Caco-2 (cell line): Measurements from ENCODE around the gene CAPN5. TPM values are rescaled to one million over a fixed set of nuclear protein-coding genes. Genes with fewer than 3 reads are reported as not detected.

ENCODE experiments used
- BruUV-seq: library from RNA; stranded (reverse); fragments of 400-500 nt; replicated peaks from 2 replicates; lab custom pipeline; 2021; lab: Mats Ljungman, UMichigan
- CTCF ChIA-PET: fragments of 300-600 bp; sonication (Branson Sonifier 250); formaldehyde crosslinking; loops from one replicate; lab custom pipeline; 2022; ENCODE audit warnings: antibody characterized with exemption; lab: Charles Lee
- POLR2A ChIA-PET: fragments of 300-600 bp; sonication (Branson Sonifier 250); formaldehyde crosslinking; loops from one replicate; lab custom pipeline; 2022; ENCODE audit warnings: antibody characterized with exemption; lab: Charles Lee
- DNase-seq, 2 experiments: peaks; one replicate each; pipeline versions ENCODE4 v3.0.0 to v3.0.0-alpha.2; 2020 to 2022
- H3K27me3 ChIP-seq: replicated peaks from 2 replicates; pipeline ENCODE4 v1.6.0; 2011; ENCODE audit warnings: low read length; ENCODE audit not compliant: control insufficient read depth, insufficient read depth
- H3K36me3 ChIP-seq: 2 replicates; pipeline ENCODE4 v1.5.1; 2011; ENCODE audit warnings: low read length; ENCODE audit not compliant: control insufficient read depth, insufficient read depth
- H3K4me1 ChIP-seq: fragments of 250-450 bp; sonication (Bioruptor Pico); 2 replicates; pipeline ENCODE4 v1.5.1; 2020; ENCODE audit warnings: mild to moderate bottlenecking
- H3K4me3 ChIP-seq: 2 replicates; pipeline ENCODE4 v1.5.1; 2011; ENCODE audit warnings: low read depth, mild to moderate bottlenecking, control low read depth, low read length
- H3K9me3 ChIP-seq: fragments of 250-450 bp; sonication (Bioruptor Pico); 2 replicates; pipeline ENCODE4 v1.5.1; 2020; ENCODE audit warnings: mild to moderate bottlenecking, moderate library complexity
- H3K27ac Mint-ChIP-seq: one replicate; pipeline ENCODE4 v1.8.0; 2022; ENCODE audit warnings: mixed read lengths; ENCODE audit not compliant: unreplicated experiment
- H3K27me3 Mint-ChIP-seq: one replicate; pipeline ENCODE4 v1.8.0; 2022; ENCODE audit warnings: mixed read lengths; ENCODE audit not compliant: insufficient read depth, unreplicated experiment
- H3K36me3 Mint-ChIP-seq: one replicate; pipeline ENCODE4 v1.8.0; 2022; ENCODE audit warnings: mild to moderate bottlenecking, mixed read lengths; ENCODE audit not compliant: insufficient read depth, unreplicated experiment
- H3K4me1 Mint-ChIP-seq: one replicate; pipeline ENCODE4 v1.8.0; 2022; ENCODE audit warnings: low read depth, mixed read lengths; ENCODE audit not compliant: unreplicated experiment
- H3K4me3 Mint-ChIP-seq: one replicate; pipeline ENCODE4 v1.8.0; 2022; ENCODE audit warnings: mild to moderate bottlenecking, moderate library complexity, mixed read lengths; ENCODE audit not compliant: unreplicated experiment
- H3K9me3 Mint-ChIP-seq: one replicate; pipeline ENCODE4 v1.8.0; 2022; ENCODE audit warnings: mixed read lengths; ENCODE audit not compliant: unreplicated experiment
- intact Hi-C: fragments of 100-400 bp; cut with micrococcal nuclease; formaldehyde crosslinking; loops from one replicate; pipeline ENCODE4 v1.10.0; 2022; ENCODE audit not compliant: unreplicated experiment
- total RNA-seq: library from RNA; stranded (reverse); gene quantifications from 2 replicates; pipeline ENCODE4 v1.2.3, GENCODE V29; 2022
- TF ChIP-seq, protein P1 (sequence below), 2 experiments: fragments of 200-600 bp in 1 of 2; IDR thresholded peaks; 1 replicate in 1 of 2; 2 replicates in 1 of 2; pipeline versions ENCODE4 v1.5.1 to v1.8.0; 2011 to 2022; ENCODE audit warnings: antibody characterized with exemption in 1 of 2, control low read depth in 1 of 2, inconsistent platforms in 1 of 2, low read depth in 1 of 2, low read length in 1 of 2, mild to moderate bottlenecking in 1 of 2, moderate library complexity in 1 of 2; ENCODE audit not compliant: insufficient read depth in 1 of 2, severe bottlenecking in 1 of 2, unreplicated experiment in 1 of 2

CAPN5 gene
- total RNA-seq, 1 experiment from 2014 or later, result 21.2 TPM

DNA sequence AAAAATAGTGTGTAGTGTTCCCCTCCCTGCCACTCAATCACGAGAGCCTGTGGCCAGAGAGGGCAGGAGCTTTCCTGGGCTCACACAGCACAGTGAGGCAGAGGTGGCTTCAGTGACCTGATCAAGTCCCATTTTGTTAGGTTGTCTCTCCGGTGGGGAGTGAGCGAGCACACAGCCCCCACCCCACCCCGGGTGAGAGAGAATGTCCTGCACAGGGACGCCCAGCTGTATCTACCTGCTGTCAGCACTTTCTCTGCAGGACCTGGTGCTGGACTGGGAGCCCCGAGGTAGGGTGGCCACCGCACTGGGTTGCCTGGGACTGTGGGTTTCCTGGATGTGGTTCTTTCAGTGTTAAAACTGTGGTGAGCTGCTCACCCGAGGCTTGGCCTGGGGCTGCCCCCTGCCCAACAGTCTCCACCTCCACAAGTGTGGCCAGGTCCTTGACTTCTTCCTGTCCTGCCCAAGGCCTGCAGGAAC lies 6.1 kb downstream of the CAPN5 start:
- peaks cover 1% of the 10 kb centered on the region for H3K9me3 ChIP-seq
- POLR2A ChIA-PET, result no interaction called here
- Mint-ChIP-seq H3K27me3 (no peaks in the 10 kb centered on the region), H3K4me3 (no peak overlapping the region), H3K27ac (no peak overlapping the region), H3K9me3 (peaks cover 2% of the 10 kb centered on the region), H3K36me3 (no peaks in the 10 kb centered on the region), H3K4me1 (peaks cover 21% of the 10 kb centered on the region)
- no TSS peak for BruUV-seq
- no peaks in the 10 kb centered on the region for H3K27me3 ChIP-seq
- no peak overlapping the region for H3K4me3 ChIP-seq
- intact Hi-C loops, result no loop called here
- CTCF ChIA-PET, result interaction anchor here (0.5 to 1.2 kb wide), 4 partner anchors 10 to 1089 kb away, joined by 3 to 9 read pairs (median 4); no protein-coding TSS in a partner anchor
- H3K4me1 ChIP-seq, result peaks cover 12% of the 10 kb centered on the region
- H3K36me3 ChIP-seq, result no peaks in the 10 kb centered on the region
- TF ChIP-seq, protein P1, sequence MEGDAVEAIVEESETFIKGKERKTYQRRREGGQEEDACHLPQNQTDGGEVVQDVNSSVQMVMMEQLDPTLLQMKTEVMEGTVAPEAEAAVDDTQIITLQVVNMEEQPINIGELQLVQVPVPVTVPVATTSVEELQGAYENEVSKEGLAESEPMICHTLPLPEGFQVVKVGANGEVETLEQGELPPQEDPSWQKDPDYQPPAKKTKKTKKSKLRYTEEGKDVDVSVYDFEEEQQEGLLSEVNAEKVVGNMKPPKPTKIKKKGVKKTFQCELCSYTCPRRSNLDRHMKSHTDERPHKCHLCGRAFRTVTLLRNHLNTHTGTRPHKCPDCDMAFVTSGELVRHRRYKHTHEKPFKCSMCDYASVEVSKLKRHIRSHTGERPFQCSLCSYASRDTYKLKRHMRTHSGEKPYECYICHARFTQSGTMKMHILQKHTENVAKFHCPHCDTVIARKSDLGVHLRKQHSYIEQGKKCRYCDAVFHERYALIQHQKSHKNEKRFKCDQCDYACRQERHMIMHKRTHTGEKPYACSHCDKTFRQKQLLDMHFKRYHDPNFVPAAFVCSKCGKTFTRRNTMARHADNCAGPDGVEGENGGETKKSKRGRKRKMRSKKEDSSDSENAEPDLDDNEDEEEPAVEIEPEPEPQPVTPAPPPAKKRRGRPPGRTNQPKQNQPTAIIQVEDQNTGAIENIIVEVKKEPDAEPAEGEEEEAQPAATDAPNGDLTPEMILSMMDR (IDR thresholded peaks at IDR 0.05; ENCODE audit: insufficient read depth in 1 of 2, low read depth in 1 of 2, low read length in 1 of 2, severe bottlenecking in 1 of 2, unreplicated experiment in 1 of 2), result no peak
- DNase-seq, result peak in 1 of 2 experiments; percentile 32

DNA sequence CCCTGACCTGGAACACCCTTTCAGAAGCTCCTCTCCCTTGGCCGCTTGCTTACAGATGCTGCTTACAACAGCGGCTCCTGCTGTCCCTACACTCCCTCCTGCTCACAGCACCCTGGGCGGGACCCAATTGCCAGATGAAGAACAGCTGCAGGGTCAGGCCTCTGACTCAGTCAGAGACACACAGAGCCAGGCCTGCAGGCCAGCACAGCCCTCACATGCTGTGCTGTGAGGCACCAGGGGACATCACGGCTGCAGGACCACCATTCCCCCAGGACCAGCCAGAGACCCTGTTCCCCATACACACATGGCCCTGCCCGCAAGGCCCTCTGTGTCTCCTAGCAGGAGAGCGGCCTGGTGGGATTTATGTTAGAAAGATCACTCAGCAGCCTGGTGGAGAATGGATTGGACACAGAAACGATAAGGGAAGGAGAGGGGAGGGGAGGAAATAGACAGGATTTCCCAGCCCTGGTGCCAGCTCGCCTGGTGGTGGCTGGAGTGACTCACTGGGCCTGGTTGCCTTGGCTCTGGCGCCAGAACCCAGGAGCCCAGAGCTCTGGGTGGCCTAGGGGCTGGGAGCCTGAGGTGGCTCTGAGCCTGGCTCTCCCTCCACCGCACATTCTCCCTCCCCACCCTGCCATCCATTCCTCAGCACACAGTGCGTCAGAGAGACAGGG lies 6.7 kb downstream of the CAPN5 start:
- intact Hi-C loops, result loop anchor here (2.0 kb wide), 1 partner anchor 27 kb away; no protein-coding TSS in a partner anchor
- TF ChIP-seq, protein P1 (IDR thresholded peaks at IDR 0.05; ENCODE audit: insufficient read depth in 1 of 2, low read depth in 1 of 2, low read length in 1 of 2, severe bottlenecking in 1 of 2, unreplicated experiment in 1 of 2), result peak in 1 of 2 experiments; percentile 5
- H3K4me3 Mint-ChIP-seq, result no peak overlapping the region
- Histone ChIP-seq H3K36me3 (no peaks in the 10 kb centered on the region), H3K4me3 (no peak overlapping the region), H3K4me1 (peaks cover 10% of the 10 kb centered on the region), H3K27me3 (no peaks in the 10 kb centered on the region), H3K9me3 (peaks cover 7% of the 10 kb centered on the region)
- peaks cover 8% of the 10 kb centered on the region for H3K9me3 Mint-ChIP-seq
- H3K27ac Mint-ChIP-seq, result no peak overlapping the region
- H3K36me3 Mint-ChIP-seq, result no peaks in the 10 kb centered on the region
- peaks cover 21% of the 10 kb centered on the region for H3K4me1 Mint-ChIP-seq
- ChIA-PET POLR2A (no interaction called here), CTCF (interaction anchor here (0.5 to 1.2 kb wide), 4 partner anchors 11 to 1089 kb away, joined by 3 to 9 read pairs (median 4); no protein-coding TSS in a partner anchor)
- no peaks in the 10 kb centered on the region for H3K27me3 Mint-ChIP-seq
- no TSS peak for BruUV-seq
- peak; percentile 37 to 57 for DNase-seq

DNA sequence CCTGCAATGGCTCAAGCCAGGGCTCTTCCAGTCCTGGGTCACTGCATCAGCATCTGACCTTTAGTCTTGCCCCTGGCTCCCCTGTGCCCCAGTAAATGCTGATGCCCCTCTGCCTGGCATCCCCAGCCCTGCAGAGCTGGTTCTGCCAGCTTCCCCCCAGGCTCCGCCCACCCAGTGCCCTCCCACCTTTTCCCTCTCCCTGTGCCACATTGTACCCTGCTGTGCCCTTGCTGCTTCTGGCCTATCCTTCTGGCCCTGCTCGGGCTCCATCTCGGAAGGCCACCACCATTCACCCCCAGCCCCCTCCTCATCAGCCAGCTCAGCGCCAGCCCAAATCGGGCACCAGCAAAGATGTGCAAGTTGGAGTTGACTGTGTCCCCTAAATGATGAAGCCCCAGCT lies 7.4 kb downstream of the CAPN5 start:
- Histone ChIP-seq H3K27me3 (no peaks in the 10 kb centered on the region), H3K4me1 (peaks cover 10% of the 10 kb centered on the region), H3K9me3 (peaks cover 11% of the 10 kb centered on the region), H3K36me3 (no peaks in the 10 kb centered on the region), H3K4me3 (no peak overlapping the region)
- CTCF ChIA-PET, result interaction anchor here (1.2 kb wide), 1 partner anchor 17 kb away, joined by 3 read pairs; no protein-coding TSS in a partner anchor
- Mint-ChIP-seq H3K27ac (no peak overlapping the region), H3K4me3 (no peak overlapping the region), H3K27me3 (no peaks in the 10 kb centered on the region), H3K9me3 (peaks cover 15% of the 10 kb centered on the region), H3K4me1 (peaks cover 21% of the 10 kb centered on the region), H3K36me3 (no peaks in the 10 kb centered on the region)
- peak in 1 of 2 experiments; percentile 32 for DNase-seq
- no TSS peak for BruUV-seq
- intact Hi-C loops, result loop anchor here (2.0 kb wide), 1 partner anchor 27 kb away; no protein-coding TSS in a partner anchor
- POLR2A ChIA-PET, result no interaction called here
- TF ChIP-seq, protein P1 (IDR thresholded peaks at IDR 0.05; ENCODE audit: insufficient read depth in 1 of 2, low read depth in 1 of 2, low read length in 1 of 2, severe bottlenecking in 1 of 2, unreplicated experiment in 1 of 2), result no peak
